GM13977 (cell line): Measurements from ENCODE around the gene BATF2.
A peak's percentile ranks its signal among the peaks of the same experiment; 100 is the strongest.
"Not testable (repeated sequence)": the region's sequence is repeated elsewhere in the genome, so short reads cannot be mapped to it uniquely, and the experiment has no call there.

Source experiments
- DNase-seq: peaks from one replicate; pipeline ENCODE4 v3.0.0; 2012; ENCODE audit warnings: low spot score
- in situ Hi-C: fragments of 300-500 bp; cut with MboI; formaldehyde crosslinking; loops from one replicate; pipeline ENCODE4 v1.12.0; 2022; ENCODE audit warnings: low sequenced_read_pairs, low pct_unique_long_range_greater_than_20kb, mixed read lengths, inconsistent platforms; ENCODE audit not compliant: unreplicated experiment
- TF ChIP-seq, protein P1 (sequence below): IDR thresholded peaks from 2 replicates; pipeline ENCODE4 v1.5.1; 2012; ENCODE audit warnings: mild to moderate bottlenecking, control low read depth; ENCODE audit not compliant: insufficient read depth; ENCODE audit errors: extremely low read depth, missing control alignments

BATF2 gene

DNA sequence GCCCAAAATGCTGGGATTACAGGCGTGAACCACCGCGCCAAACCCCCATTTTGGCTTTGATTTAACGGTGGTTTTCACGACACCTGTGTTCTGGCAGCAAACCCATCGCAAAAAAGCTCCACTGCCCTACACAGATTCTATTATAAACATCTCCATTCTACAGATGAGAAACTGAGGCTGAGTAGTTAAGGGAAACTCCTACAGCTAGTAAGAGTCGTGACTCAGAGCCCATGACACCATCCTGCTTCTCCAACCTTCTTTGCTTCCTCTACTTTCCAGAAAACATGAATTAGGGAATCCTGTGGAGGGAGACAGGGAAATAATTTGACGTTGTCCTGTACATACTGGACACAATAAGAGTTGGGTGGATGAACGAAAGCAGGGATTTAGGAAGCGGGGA lies 30.0 kb upstream of the BATF2 start:
- DNase-seq: no peak
- in situ Hi-C loops: no loop called here
- TF ChIP-seq, protein P1, sequence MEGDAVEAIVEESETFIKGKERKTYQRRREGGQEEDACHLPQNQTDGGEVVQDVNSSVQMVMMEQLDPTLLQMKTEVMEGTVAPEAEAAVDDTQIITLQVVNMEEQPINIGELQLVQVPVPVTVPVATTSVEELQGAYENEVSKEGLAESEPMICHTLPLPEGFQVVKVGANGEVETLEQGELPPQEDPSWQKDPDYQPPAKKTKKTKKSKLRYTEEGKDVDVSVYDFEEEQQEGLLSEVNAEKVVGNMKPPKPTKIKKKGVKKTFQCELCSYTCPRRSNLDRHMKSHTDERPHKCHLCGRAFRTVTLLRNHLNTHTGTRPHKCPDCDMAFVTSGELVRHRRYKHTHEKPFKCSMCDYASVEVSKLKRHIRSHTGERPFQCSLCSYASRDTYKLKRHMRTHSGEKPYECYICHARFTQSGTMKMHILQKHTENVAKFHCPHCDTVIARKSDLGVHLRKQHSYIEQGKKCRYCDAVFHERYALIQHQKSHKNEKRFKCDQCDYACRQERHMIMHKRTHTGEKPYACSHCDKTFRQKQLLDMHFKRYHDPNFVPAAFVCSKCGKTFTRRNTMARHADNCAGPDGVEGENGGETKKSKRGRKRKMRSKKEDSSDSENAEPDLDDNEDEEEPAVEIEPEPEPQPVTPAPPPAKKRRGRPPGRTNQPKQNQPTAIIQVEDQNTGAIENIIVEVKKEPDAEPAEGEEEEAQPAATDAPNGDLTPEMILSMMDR: no peak

DNA sequence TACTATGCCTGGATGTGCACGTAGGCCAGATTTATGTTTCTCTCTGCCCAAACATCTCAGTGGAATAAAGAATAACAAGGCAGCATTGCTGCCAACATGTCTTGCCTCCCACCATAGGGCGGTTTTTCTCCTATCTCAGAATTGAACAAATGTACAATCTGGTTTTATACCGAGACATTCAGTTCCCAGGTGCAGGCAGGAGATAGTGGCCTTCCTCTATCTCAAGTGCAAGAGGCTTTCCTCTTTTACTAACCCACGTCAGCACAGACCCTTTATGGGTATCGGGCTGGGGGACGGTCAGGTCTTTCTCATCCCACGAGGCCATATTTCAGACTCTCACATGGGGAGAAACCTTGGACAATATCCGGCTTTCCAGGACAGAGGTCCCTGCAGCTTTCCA lies 26.7 kb upstream of the BATF2 start:
- in situ Hi-C loops, DNase-seq: not testable (repeated sequence)

DNA sequence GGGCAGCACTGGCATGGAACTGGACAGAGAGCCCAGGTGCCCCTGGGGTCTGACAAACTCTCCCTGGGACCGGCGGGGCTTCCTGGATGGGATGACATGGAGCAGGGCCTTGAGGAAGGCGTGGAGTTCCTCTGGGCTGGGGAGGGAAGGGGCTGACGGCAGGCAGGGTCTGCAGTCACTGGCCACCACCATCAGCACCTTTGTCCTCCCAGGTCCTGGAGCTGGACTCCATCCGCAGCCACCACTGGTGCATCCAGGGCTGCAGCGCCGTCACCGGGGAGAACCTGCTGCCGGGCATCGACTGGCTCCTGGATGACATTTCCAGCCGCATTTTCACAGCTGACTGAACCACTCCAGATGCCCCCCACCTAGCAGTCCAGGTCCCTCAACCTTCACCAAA lies 24.7 kb upstream of the BATF2 start:
- in situ Hi-C loops: no loop called here
- TF ChIP-seq, protein P1: no peak
- no peak for DNase-seq

DNA sequence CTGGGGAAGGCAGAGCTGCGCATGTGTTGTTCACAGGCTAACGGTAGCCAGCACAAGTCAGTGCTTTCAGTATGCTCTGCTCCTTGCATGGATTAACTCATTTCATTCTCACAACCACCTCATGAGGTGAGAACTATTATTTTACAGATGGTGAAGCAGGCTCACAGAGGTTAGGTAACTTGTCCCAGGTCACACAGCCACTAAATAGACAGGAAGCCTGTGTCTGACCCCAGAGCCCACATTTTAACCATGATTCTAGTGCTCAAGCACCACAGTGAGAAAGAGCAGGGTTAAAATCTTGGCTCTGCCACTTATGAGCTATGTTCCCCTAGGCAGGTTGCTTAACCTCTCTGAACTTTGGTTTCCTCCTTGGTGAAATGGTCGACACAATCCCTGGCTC lies 24.2 kb upstream of the BATF2 start:
- DNase-seq: no peak
- TF ChIP-seq, protein P1: no peak
- in situ Hi-C loops: no loop called here

DNA sequence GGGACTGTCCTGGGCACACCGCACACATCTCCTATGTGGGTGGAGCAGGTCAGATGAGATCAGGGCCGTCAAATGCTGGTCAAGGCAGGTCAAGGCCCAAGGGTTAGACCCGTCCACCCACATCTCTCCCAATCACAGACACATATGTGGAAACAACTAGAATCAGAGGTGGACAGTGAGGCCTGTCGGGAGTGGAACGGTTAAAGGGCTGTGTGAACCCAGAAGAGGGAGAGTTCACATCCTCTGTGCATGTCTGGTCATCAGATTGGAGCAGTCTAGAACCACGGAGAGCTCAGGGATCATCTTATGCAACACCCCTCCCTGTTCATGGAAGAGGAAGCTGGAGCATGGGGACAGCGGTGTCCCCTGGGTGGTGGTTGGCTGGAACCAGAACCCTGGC lies 23.1 kb upstream of the BATF2 start:
- TF ChIP-seq, protein P1: no peak
- in situ Hi-C loops: no loop called here
- no peak for DNase-seq

DNA sequence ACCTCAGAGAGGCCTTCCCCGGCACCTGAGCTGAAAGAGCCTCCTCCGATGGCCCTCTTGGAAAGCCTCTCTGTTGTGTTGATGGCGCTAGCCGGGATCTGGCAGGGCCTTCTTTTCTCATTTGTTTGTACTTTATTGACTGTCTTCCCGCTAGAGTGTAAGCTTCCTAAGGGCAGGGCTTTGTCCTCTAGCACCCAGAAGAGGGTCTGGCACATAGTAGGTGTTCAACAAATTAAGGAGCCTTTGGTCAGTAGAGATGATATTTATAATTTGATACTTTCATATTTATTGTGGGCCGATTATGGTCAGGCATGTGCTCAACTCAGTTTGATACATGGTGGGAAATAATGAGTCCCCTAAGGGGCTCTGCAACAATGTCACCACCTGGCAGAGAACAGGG lies 21.2 kb upstream of the BATF2 start:
- TF ChIP-seq, protein P1: no peak
- in situ Hi-C loops: no loop called here
- no peak for DNase-seq

DNA sequence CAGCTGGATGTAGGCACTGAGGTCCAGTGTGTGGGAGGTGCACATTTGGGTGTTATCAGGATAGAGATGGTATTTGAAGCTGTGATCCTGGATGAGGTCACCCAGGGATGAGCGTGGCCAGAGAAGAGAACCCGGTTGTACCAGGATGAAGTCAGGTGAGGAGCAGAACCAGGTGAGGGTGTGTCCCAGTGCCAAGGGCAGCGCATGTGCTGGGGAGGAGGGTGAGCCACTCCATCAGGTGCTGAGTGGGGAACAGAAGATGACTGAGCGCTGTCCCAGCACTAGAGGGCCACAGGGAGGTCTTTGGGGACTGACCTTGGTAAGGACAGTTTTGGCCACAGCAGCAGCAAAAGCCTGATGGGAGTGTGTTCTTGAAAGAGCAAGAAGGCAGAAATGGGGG lies 19.9 kb upstream of the BATF2 start:
- in situ Hi-C loops: no loop called here
- DNase-seq: no peak
- TF ChIP-seq, protein P1: peak; percentile 3
